ENCODE data around the gene S100A13.

GRCh38 chr1:153607381-153607780 lies 19.9 kb downstream of the S100A13 start:
- TF ChIP-seq CTCF (conservative IDR thresholded peaks at IDR 0.05) (no peak), ZFX (IDR thresholded peaks at IDR 0.05) (no peak)
